ENCODE results near the gene FGFR2. TPM values are rescaled to one million over a fixed set of nuclear protein-coding genes. Genes with fewer than 3 reads are reported as not detected.

FGFR2 gene
- total RNA-seq, 1 experiment from 2014 or later = 19.7 TPM

DNA sequence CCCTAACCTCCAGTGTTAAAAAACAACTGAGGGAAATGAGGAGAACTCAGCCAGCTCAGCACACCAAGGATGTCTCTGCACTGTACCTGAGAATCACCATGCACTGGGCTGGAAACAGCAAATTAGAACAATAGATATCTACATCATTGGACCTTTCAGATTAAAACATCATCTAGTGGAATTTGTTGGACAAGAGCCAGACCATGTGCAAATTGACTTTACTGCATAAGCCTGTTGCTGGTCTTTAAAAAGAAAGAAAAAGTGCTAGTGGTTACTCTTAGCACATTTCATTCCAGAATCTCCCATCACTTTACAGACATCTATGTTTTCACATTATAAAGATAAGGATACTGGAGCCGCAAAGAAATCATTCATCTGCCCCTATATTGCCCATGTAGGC, 75.4 kb downstream of the FGFR2 start:
- Histone ChIP-seq H3K36me3 (ENCODE audit: control insufficient read depth in 1 of 2, insufficient read depth in 2 of 2, low read length in 2 of 2) (no peaks in the 10 kb centered on the region), H3K9me3 (ENCODE audit: control insufficient read depth in 1 of 2, insufficient read depth in 1 of 2, low read depth in 1 of 2, low read length in 2 of 2) (no peaks in the 10 kb centered on the region), H2AFZ (ENCODE audit: low read depth, low read length, poor library complexity, severe bottlenecking) (no peak overlapping the region), H3K79me2 (ENCODE audit: insufficient read depth, low read length) (no peaks in the 10 kb centered on the region), H3K9ac (ENCODE audit: low read length) (no peak overlapping the region), H3K27me3 (ENCODE audit: insufficient read depth, low read length) (no peaks in the 10 kb centered on the region), H3K4me1 (ENCODE audit: control insufficient read depth in 1 of 2, insufficient read depth in 2 of 2, low read length in 2 of 2) (no peaks in the 10 kb centered on the region), H3K4me3 (replicated peaks in 1 of 2; ENCODE audit: low read depth in 1 of 2, low read length in 2 of 2) (no peak overlapping the region), H3K27ac (ENCODE audit: low read depth, low read length) (no peak overlapping the region), H3K4me2 (ENCODE audit: low read length) (no peak overlapping the region), H4K20me1 (ENCODE audit: insufficient read depth) (no peaks in the 10 kb centered on the region), H3K9me2 (ENCODE audit: insufficient read depth) (no peaks in the 10 kb centered on the region)
- ChIA-PET RAD21 (ENCODE audit: low non-redundant PET in 1 of 2, low total read pairs in 2 of 2, uncharacterized antibody in 2 of 2, unreplicated experiment in 2 of 2) (no interaction called here), POLR2A (no interaction called here), CTCF (no interaction called here)
- ATAC-seq (no peak), DNase-seq (ENCODE audit: low read depth, low spot score) (no peak)
- intact Hi-C loops (cut with micrococcal nuclease) = no loop called here
- TF ChIP-seq ZFX (IDR thresholded peaks at IDR 0.05) = no peak
- TF ChIP-seq JUND (IDR thresholded peaks at IDR 0.05) = no peak
- no peak for TF ChIP-seq EGR1 (IDR thresholded peaks at IDR 0.05; ENCODE audit: low read depth)
- TF ChIP-seq, protein P1, sequence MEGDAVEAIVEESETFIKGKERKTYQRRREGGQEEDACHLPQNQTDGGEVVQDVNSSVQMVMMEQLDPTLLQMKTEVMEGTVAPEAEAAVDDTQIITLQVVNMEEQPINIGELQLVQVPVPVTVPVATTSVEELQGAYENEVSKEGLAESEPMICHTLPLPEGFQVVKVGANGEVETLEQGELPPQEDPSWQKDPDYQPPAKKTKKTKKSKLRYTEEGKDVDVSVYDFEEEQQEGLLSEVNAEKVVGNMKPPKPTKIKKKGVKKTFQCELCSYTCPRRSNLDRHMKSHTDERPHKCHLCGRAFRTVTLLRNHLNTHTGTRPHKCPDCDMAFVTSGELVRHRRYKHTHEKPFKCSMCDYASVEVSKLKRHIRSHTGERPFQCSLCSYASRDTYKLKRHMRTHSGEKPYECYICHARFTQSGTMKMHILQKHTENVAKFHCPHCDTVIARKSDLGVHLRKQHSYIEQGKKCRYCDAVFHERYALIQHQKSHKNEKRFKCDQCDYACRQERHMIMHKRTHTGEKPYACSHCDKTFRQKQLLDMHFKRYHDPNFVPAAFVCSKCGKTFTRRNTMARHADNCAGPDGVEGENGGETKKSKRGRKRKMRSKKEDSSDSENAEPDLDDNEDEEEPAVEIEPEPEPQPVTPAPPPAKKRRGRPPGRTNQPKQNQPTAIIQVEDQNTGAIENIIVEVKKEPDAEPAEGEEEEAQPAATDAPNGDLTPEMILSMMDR (IDR thresholded peaks at IDR 0.05 in 2 of 3, conservative IDR thresholded peaks at IDR 0.05 in 1 of 3; ENCODE audit: borderline replicate concordance in 1 of 3, insufficient read depth in 1 of 3, low read depth in 2 of 3, low read length in 2 of 3) = no peak
- no peak for TF ChIP-seq FOSL1 (IDR thresholded peaks at IDR 0.05; ENCODE audit: low read depth)
- no peak for TF ChIP-seq POLR2A (IDR thresholded peaks at IDR 0.05; ENCODE audit: borderline replicate concordance, extremely low read depth, insufficient read depth, insufficient read length)
- TF ChIP-seq SP1 (IDR thresholded peaks at IDR 0.05; ENCODE audit: low read depth) = no peak
- TF ChIP-seq SIN3A (IDR thresholded peaks at IDR 0.05; ENCODE audit: low read depth) = no peak
- TF ChIP-seq TCF7L2 (IDR thresholded peaks at IDR 0.05; ENCODE audit: borderline replicate concordance, extremely low read depth, insufficient read depth, insufficient read length) = no peak
- TF ChIP-seq POLR2AphosphoS5 (IDR thresholded peaks at IDR 0.05; ENCODE audit: low read depth, low read length) = no peak
- TF ChIP-seq, protein P2, sequence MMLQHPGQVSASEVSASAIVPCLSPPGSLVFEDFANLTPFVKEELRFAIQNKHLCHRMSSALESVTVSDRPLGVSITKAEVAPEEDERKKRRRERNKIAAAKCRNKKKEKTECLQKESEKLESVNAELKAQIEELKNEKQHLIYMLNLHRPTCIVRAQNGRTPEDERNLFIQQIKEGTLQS (IDR thresholded peaks at IDR 0.05) = no peak
- TF ChIP-seq, protein P3, sequence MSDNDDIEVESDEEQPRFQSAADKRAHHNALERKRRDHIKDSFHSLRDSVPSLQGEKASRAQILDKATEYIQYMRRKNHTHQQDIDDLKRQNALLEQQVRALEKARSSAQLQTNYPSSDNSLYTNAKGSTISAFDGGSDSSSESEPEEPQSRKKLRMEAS (IDR thresholded peaks at IDR 0.05) = no peak
- no peak for TF ChIP-seq YY1 (IDR thresholded peaks at IDR 0.05; ENCODE audit: extremely low read depth, insufficient replicate concordance, low read depth, low read length)
- no peak for TF ChIP-seq EZH2 (IDR thresholded peaks at IDR 0.05)
- no peak for TF ChIP-seq ELF1 (IDR thresholded peaks at IDR 0.05; ENCODE audit: borderline replicate concordance, low read depth)
- no peak for TF ChIP-seq CBX3 (IDR thresholded peaks at IDR 0.05; ENCODE audit: low read depth)
- no peak for TF ChIP-seq SRF (IDR thresholded peaks at IDR 0.05; ENCODE audit: low read depth)
- BruUV-seq (replicated peaks) = no TSS peak
